HG03025 (cell line): ENCODE results near the gene PPP5C.

Source experiments
- ATAC-seq: cut with Tn5 transposase; IDR thresholded peaks from one replicate; pipeline ENCODE4 v1.9.1; 2021; ENCODE audit warnings: mild to moderate bottlenecking, moderate library complexity; ENCODE audit not compliant: unreplicated experiment, low FRiP score

PPP5C gene

DNA sequence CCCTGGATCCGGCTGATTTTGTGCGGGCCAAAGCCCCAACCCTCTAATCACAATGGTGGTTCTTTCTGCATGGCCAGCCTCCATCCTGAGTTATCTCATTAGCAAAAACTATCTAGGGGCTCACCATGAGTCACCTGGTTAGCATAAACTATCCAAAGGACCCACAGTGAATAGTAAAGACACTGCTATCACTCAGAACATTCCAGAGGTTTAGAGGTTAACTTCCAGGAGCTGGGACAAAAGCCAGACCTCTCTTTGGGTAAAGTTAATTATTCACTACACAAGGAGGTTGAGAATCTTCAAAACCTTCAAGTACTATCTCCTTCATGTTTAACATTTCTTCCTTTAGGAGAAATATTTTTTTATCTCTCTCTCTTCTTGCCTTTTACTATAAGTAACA lies 18.8 kb upstream of the PPP5C start:
- no peak for ATAC-seq

DNA sequence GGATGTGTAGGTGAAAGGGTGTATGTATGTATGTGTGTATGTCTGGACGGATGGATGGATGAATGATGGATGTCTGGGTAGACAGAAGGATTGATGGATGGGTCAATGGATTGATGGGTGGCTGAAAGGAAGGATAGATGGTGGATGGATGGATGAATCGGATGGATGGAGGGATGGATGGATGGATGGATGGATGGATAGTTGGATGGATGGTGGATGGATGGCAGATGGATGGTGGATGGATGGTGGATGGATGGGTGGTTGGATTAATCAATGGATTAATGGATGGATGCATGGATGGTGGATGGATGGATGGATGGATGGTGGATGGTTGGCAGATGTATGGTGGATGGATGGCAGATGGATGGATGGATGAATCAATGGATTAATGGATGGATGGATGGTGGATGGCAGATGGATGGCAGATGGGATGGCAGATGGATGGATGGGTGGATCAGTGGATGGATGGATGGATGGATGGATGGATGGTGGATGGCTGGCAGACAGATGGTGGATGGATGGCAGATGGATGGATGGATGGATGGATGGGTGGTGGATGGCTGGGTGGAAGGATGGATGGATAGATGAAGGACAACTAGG lies 16.5 kb upstream of the PPP5C start:
- no peak for ATAC-seq

GRCh38 chr19:46337487-46337886 lies 9.4 kb upstream of the PPP5C start:
- ATAC-seq: no peak

- ATAC-seq: no peak
Observed at GRCh38 chr19:46339446-46339845, 7.4 kb upstream of the PPP5C start.

DNA sequence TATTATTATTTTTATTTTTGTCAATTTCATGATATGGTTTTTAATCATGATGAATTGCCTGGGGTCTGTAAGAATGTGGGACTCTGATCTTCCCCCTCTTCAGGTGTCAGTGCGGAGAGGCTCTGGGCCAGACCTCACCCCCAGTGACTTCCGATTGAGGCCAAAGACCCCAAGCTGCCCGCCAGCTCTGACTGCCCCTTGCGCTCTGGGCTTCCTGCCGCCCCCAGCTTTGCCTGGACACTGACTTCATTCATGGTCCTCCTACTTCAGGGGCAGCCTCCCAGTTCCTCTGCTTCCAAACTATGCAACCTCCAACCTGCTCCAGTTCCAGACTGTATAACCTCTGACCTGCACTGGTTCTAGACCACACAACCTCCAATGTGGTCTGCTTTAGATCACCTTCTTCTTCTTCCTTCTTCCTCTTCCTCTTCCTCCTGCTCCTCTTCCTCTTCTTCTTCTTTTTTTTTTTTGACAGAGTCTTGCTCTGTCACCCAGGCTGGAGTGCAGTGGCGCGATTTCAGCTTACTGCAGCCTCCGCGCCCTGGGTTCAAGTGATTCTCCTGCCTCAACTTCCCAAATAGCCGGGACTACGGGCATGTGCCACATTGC lies 6.7 kb upstream of the PPP5C start:
- ATAC-seq: no peak

DNA sequence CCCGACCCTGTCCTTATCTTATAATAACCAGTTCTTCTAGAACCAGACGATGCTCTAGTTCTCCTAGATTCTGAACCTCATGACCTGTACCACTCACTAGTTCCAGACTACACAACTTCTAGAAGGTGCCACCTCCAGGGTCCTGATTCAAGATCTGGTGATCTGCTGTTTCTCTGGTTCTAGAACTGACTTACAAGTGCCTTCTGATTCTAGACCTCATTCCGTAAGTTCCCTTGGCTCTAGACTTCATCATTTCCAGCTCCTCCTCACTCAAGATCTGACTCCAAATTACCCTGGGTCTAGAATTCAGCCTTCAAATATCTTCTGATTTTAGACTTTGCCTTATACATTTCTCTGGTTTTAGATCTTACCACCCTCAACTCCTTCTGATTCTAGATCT lies 5.0 kb upstream of the PPP5C start:
- ATAC-seq: no peak

- no peak for ATAC-seq
Observed at GRCh38 chr19:46344363-46344762, 2.5 kb upstream of the PPP5C start.

DNA sequence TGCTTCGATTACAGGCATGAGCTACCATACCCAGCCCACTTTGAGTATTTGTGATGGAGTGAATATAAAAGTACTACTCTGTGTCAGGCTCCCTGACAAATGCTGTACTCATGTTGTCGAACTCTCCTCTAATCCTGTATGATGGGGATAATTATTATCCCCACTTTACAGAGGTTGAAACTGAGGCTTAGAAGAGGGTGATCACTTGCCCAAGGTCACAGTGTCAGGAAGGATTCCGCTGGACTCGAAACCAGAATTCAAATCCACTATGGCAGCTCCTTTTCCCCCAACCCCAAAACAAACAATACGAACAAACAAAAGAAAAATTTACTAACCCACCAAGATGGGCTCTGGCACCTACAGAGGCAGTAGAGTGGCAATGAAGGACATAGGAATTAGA lies 1.7 kb upstream of the PPP5C start:
- no peak for ATAC-seq

- ATAC-seq: no peak
Observed at GRCh38 chr19:46347572-46347883, 641 bp downstream of the PPP5C start.

DNA sequence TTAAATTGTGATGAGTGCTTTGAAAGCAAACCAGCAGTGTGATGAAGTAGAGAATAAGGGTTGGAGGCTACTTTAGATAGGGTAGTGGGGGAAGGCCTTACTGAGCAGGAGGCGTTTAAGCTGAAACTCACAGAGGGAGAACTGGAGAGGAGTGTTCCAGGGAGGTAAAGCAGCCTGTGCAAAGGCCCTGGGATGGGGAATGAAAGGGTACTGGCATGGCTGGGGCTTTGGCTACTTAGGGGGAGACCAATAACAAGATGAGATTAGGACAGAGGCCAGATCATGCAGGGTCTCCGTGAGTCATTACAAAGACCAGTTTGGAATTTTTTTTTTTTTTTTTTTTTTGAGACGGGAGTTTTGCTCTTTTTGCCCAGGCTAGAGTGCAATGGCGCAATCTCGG lies 1.1 kb downstream of the PPP5C start:
- no peak for ATAC-seq

- ATAC-seq: no peak
Observed at GRCh38 chr19:46349311-46349993, 2.6 kb downstream of the PPP5C start.

GRCh38 chr19:46350029-46350757 lies 3.3 kb downstream of the PPP5C start:
- no peak for ATAC-seq

DNA sequence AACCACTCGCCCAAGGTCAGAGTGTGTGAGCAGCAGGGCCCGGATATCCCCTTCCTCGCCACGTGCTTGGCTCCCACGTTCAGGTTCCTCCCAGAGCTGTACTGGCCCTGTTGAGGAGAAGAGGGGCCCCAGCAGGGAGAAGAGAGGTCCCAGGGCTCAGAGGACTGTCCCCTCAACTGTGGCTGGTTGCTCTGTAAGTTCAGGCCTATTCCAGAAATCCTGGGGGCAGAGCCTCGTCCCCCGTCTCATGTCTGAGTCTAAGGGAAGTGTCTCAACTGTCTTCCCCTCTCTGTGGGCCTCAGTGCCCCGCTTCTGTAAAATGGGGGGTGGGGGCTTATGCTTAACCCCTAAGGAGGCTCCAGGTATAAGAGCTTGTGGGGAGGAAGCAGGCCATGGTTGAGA lies 3.9 kb downstream of the PPP5C start:
- ATAC-seq: no peak

- no peak for ATAC-seq
Observed at GRCh38 chr19:46351241-46352041, 4.6 kb downstream of the PPP5C start.

- ATAC-seq: no peak
Observed at GRCh38 chr19:46353730-46354528, 7.0 kb downstream of the PPP5C start.

DNA sequence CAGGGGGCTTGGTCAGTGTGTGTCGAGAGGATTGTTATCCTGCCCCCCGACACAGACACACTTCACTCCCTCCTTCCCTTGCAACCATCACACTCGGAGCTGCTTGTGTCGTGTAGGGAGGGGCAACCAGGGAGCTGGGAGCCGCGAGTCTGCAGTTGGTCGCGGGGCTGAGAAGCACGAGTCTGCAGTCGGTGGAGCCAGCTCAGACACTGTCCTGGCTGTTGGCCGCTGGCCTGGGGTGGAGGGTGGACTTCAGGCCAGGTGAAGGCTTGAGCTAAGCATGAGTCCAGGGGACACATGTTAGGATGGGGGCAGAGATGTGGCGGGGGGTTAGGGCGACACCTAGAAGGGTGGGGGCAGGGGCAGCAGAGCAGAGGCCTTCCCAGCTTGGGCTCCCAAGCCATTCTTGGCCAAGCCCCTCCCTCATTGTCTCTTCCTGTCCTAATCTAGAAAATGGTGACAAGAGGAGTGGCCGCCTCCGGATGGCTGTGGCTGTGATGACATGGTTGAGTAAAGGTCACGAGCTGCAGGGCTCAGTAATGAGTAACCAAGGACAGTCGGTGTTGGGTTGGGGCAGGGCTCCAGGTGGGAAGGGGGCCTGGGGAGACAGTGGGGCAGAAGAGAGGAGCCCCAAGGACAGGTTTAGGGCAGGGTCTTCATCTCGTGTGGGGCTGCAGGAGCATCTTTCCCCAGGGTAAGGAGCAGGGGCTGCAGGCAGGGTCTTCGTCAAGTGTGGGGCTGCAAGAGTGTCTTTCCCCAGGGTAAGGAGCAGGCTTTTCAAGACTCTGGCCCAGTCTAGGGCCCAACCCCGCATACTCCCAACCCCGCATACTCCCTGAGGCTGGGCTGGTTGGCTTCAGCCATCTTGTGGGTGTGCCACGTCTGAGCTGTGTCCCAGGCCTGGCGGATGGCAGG lies 8.6 kb downstream of the PPP5C start:
- ATAC-seq: no peak

DNA sequence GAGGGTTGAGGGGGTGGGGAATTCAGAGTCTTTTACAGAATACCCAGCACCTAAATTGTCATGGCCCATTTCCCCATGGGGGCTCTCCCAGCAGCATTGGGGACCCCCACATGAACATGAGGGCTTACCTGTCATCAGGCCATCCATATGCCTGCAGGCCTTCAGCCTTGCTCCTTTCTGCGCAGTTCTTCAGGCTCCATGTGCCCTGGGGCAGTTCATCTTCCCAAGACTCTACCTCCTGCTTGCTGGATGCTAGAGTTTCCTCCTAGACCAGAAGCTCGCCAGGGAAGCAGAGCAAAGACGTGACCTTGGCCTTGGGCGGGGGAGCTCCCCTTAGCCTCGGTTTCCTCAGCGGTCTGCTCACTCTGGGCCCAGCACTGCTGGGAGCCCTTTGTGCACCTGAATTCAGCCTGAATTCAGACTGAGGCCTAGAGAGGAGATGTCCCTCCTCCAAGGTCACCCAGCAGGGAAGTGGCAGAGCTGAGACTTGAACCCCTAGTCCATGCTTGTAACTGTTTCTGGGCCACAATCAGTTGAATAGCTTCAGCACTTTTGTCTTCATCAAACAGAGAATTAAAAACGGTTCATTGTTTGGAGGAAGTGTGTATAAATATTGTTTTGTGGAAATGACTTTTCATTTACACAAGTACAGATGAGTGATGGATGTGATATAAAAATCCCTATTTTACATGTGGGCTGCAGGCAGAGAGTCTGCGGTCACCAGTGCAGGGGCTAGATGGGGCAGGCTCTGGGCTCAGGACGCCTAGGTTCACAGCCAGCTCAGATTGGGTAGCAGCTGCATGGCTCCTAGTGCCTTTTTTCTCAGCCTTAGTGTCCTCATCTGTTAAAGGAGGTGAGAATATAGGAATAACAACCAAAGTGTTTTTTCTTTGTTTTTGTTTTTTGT lies 9.5 kb downstream of the PPP5C start:
- ATAC-seq: no peak
